Measurements from ENCODE around the gene HSD17B7. TPM values are rescaled to one million over a fixed set of nuclear protein-coding genes. Genes with fewer than 3 reads are reported as not detected.

HSD17B7 gene
- polyA plus RNA-seq, 3 donors = 11.6 to 15.4 (median 11.9) TPM

DNA sequence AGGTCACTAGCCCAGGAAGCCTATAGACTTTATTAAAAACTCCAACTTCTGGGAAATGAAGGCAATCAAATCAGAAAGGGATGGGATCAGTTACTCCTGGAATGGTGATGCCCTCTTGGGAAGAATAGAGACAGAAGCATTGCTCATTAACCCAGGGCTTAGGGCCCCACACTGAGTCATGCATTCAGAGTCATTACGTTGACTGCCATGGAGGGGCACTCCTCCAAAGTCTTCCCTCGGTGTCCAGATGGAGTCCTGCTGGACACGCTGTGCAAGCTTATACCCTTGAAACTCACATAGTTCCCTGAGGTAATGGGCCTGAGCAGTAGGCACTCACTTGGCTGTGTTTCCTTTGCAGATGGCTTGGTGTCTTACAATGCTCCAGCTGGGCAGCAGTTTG lies 35.2 kb upstream of the HSD17B7 start:
- no peaks in the 10 kb centered on the region for H3K4me1 ChIP-seq (ENCODE audit: control insufficient read depth in 1 of 2, insufficient read depth in 2 of 2, low read length in 2 of 2)
- H3K9me3 Mint-ChIP-seq = peaks cover 0 to 6% (median 2%) of the 10 kb centered on the region in 7 donors
- H3K79me2 ChIP-seq (ENCODE audit: insufficient read depth, low read length) = no peaks in the 10 kb centered on the region
- H3K4me2 ChIP-seq (replicated peaks; ENCODE audit: extremely low read depth, low read length, poor library complexity, severe bottlenecking) = no peak overlapping the region
- H3K36me3 ChIP-seq (replicated peaks in 1 of 2; ENCODE audit: control insufficient read depth in 1 of 2, insufficient read depth in 2 of 2, low read length in 2 of 2) = no peaks in the 10 kb centered on the region
- no peak for DNase-seq
- intact Hi-C loops (cut with micrococcal nuclease) = no loop called here
- TF ChIP-seq, protein P1, sequence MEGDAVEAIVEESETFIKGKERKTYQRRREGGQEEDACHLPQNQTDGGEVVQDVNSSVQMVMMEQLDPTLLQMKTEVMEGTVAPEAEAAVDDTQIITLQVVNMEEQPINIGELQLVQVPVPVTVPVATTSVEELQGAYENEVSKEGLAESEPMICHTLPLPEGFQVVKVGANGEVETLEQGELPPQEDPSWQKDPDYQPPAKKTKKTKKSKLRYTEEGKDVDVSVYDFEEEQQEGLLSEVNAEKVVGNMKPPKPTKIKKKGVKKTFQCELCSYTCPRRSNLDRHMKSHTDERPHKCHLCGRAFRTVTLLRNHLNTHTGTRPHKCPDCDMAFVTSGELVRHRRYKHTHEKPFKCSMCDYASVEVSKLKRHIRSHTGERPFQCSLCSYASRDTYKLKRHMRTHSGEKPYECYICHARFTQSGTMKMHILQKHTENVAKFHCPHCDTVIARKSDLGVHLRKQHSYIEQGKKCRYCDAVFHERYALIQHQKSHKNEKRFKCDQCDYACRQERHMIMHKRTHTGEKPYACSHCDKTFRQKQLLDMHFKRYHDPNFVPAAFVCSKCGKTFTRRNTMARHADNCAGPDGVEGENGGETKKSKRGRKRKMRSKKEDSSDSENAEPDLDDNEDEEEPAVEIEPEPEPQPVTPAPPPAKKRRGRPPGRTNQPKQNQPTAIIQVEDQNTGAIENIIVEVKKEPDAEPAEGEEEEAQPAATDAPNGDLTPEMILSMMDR (IDR thresholded peaks at IDR 0.05) = no peak
- no peak overlapping the region for H2AFZ ChIP-seq (ENCODE audit: insufficient read depth, low read depth, low read length, poor library complexity, severe bottlenecking)
- H3K27me3 Mint-ChIP-seq (ENCODE audit: low read depth in 3 of 3) = peaks cover 0 to 2% (median 0%) of the 10 kb centered on the region in 3 donors
- H3K4me1 Mint-ChIP-seq = no peaks in the 10 kb centered on the region
- no peak overlapping the region for H3K27ac Mint-ChIP-seq
- H3K9me3 ChIP-seq (replicated peaks in 1 of 2; ENCODE audit: control insufficient read depth in 1 of 2, insufficient read depth in 1 of 2, low read length in 2 of 2) = peaks cover 0 to 2% of the 10 kb centered on the region in 2 donors
- no peak overlapping the region for H3K9ac ChIP-seq (ENCODE audit: insufficient read depth, low read length, poor library complexity, severe bottlenecking)
- H3K4me3 ChIP-seq (replicated peaks in 1 of 3; ENCODE audit: low read depth in 2 of 3, low read length in 3 of 3) = no peak overlapping the region
- no peaks in the 10 kb centered on the region for H3K36me3 Mint-ChIP-seq
- WGBS (ENCODE audit: insufficient coverage) = 100% methylated on average over 2 of the region's 3 CpGs
- no peaks in the 10 kb centered on the region for H3K27me3 ChIP-seq (ENCODE audit: control insufficient read depth in 2 of 2, insufficient read depth in 2 of 2, low read length in 2 of 2)
- no peak overlapping the region for H3K27ac ChIP-seq (ENCODE audit: low read depth in 1 of 2, low read length in 2 of 2)
- H4K20me1 ChIP-seq (ENCODE audit: insufficient read depth, low read length) = no peaks in the 10 kb centered on the region
- H3K4me3 Mint-ChIP-seq = no peak overlapping the region

DNA sequence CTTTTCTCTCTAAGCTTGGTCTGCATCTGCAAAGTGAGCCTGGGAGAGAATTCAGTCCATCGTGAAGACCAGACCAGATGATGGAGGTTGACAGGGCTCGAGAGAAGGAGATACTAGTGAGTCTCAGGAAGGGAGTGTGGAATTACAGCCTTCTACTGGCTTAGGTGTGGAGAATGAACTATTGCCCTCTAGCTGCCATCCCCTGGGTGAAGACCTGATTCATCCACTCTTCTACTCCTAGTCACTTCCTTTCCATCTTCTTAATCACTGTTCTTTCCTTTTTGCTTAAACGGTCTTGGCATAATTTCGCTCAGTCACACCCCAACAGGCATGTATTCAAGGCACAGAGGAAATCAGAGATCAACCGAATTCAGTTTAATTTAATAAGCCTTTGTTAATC lies 34.0 kb upstream of the HSD17B7 start:
- Mint-ChIP-seq H3K4me1 (no peaks in the 10 kb centered on the region), H3K4me3 (no peak overlapping the region), H3K36me3 (no peaks in the 10 kb centered on the region), H3K27me3 (ENCODE audit: low read depth in 3 of 3) (peaks cover 0 to 2% (median 2%) of the 10 kb centered on the region in 3 donors), H3K9me3 (peaks cover 0 to 4% (median 2%) of the 10 kb centered on the region in 7 donors), H3K27ac (no peak overlapping the region)
- no peaks in the 10 kb centered on the region for H3K27me3 ChIP-seq (ENCODE audit: control insufficient read depth in 2 of 2, insufficient read depth in 2 of 2, low read length in 2 of 2)
- intact Hi-C loops (cut with micrococcal nuclease) = no loop called here
- TF ChIP-seq, protein P1 (IDR thresholded peaks at IDR 0.05) = no peak
- H2AFZ ChIP-seq (ENCODE audit: insufficient read depth, low read depth, low read length, poor library complexity, severe bottlenecking) = no peak overlapping the region
- no peak overlapping the region for H3K27ac ChIP-seq (ENCODE audit: low read depth in 1 of 2, low read length in 2 of 2)
- H3K79me2 ChIP-seq (ENCODE audit: insufficient read depth, low read length) = no peaks in the 10 kb centered on the region
- no CpG with 5 or more reads among the region's 5 CpGs for WGBS (ENCODE audit: insufficient coverage)
- H4K20me1 ChIP-seq (ENCODE audit: insufficient read depth, low read length) = no peaks in the 10 kb centered on the region
- no peak overlapping the region for H3K4me3 ChIP-seq (replicated peaks in 1 of 3; ENCODE audit: low read depth in 2 of 3, low read length in 3 of 3)
- peaks cover 0 to 2% of the 10 kb centered on the region in 2 donors for H3K9me3 ChIP-seq (replicated peaks in 1 of 2; ENCODE audit: control insufficient read depth in 1 of 2, insufficient read depth in 1 of 2, low read length in 2 of 2)
- no peaks in the 10 kb centered on the region for H3K4me1 ChIP-seq (ENCODE audit: control insufficient read depth in 1 of 2, insufficient read depth in 2 of 2, low read length in 2 of 2)
- H3K4me2 ChIP-seq (replicated peaks; ENCODE audit: extremely low read depth, low read length, poor library complexity, severe bottlenecking) = no peak overlapping the region
- H3K36me3 ChIP-seq (replicated peaks in 1 of 2; ENCODE audit: control insufficient read depth in 1 of 2, insufficient read depth in 2 of 2, low read length in 2 of 2) = no peaks in the 10 kb centered on the region
- no peak overlapping the region for H3K9ac ChIP-seq (ENCODE audit: insufficient read depth, low read length, poor library complexity, severe bottlenecking)
- no peak for DNase-seq
